GM19238 (cell line): ENCODE results near the gene MUCL1.

Source experiments
- DNase-seq: peaks from one replicate; pipeline ENCODE4 v3.0.0; 2011; ENCODE audit warnings: low spot score; ENCODE audit not compliant: insufficient read length

MUCL1 gene

GRCh38 chr12:54891717-54892478 lies 37.6 kb downstream of the MUCL1 start:
- no peak for DNase-seq
